Placental pericyte (primary cell): Measurements from ENCODE around the gene EPAS1. TPM values are rescaled to one million over a fixed set of nuclear protein-coding genes. Genes with fewer than 3 reads are reported as not detected.

Source experiments
- small RNA-seq: library from RNA; depleted of rRNA; stranded (forward); fragments of <200 nt; gene quantifications from one replicate; pipeline ENCODE3, GENCODE V24; 2012; ENCODE audit warnings: low replicate concordance
- total RNA-seq: library from RNA; depleted of rRNA; stranded (reverse); fragments of >200 nt; gene quantifications from 2 replicates; pipeline ENCODE4 v1.2.3, GENCODE V29; 2012

The EPAS1 gene
- 115 and 649 TPM in 2 replicates for total RNA-seq

GRCh38 chr2:46296840-46297545, at the start of gene EPAS1:
TSS of gene EPAS1 (plus strand) at chr2:46297407. CDS start at chr2:46297912, 505 bp downstream.

Small RNA genes within 50 kb of the gene (small RNA-seq; reads per million reads assigned to genes)
- gene RF00017 = not detected

Other genes starting within 250 kb of the EPAS1 start
- 0.43 and 0.44 TPM in 2 replicates for gene TMEM247, start 182.2 kb downstream of the EPAS1 start, total RNA-seq
- 49.4 and 207 TPM in 2 replicates for gene RHOQ, start 245.1 kb downstream of the EPAS1 start, total RNA-seq
- 2.8 and 3.1 TPM in 2 replicates for gene ATP6V1E2, start 245.2 kb downstream of the EPAS1 start, total RNA-seq